Karpas-422 (cell line): ENCODE measurements around the gene HES4. TPM values are rescaled to one million over a fixed set of nuclear protein-coding genes. Genes with fewer than 3 reads are reported as not detected.

Source experiments
- DNase-seq: peaks from one replicate; pipeline ENCODE4 v3.0.0-alpha.2; 2015
- H2AFZ ChIP-seq: fragments of 200-600 bp; sonication (generic); 2 replicates; pipeline ENCODE4 v1.6.1; 2014; ENCODE audit warnings: antibody characterized with exemption, low read length, mixed read lengths
- H3K27ac ChIP-seq: fragments of 200-600 bp; sonication (generic); 2 replicates; pipeline ENCODE4 v1.5.1; 2014; ENCODE audit warnings: mild to moderate bottlenecking, low read length, moderate library complexity
- H3K27me3 ChIP-seq: fragments of 200-600 bp; sonication (generic); 2 replicates; pipeline ENCODE4 v1.6.1; 2014; ENCODE audit warnings: low read length, mixed read lengths
- H3K36me3 ChIP-seq: fragments of 200-600 bp; sonication (generic); 2 replicates; pipeline ENCODE4 v1.6.1; 2014; ENCODE audit warnings: low read length, mixed read lengths; ENCODE audit not compliant: insufficient read depth
- H3K4me1 ChIP-seq: fragments of 200-600 bp; sonication (generic); 2 replicates; pipeline ENCODE4 v1.6.1; 2014; ENCODE audit warnings: mild to moderate bottlenecking, low read length, mixed read lengths
- H3K4me2 ChIP-seq: fragments of 200-600 bp; sonication (generic); 2 replicates; pipeline ENCODE4 v1.6.1; 2014; ENCODE audit warnings: low read length, low read depth, mild to moderate bottlenecking; ENCODE audit not compliant: poor library complexity, severe bottlenecking
- H3K4me3 ChIP-seq: fragments of 200-600 bp; sonication (generic); 2 replicates; pipeline ENCODE4 v1.5.1; 2014; ENCODE audit warnings: mild to moderate bottlenecking, antibody characterized with exemption, low read length, mixed read lengths
- H3K79me2 ChIP-seq: fragments of 200-600 bp; sonication (generic); 2 replicates; pipeline ENCODE4 v1.6.1; 2014; ENCODE audit warnings: mild to moderate bottlenecking, low read length, mixed read lengths
- H3K9ac ChIP-seq: fragments of 200-600 bp; sonication (generic); 2 replicates; pipeline ENCODE4 v1.6.0; 2014; ENCODE audit warnings: low read length
- H3K9me2 ChIP-seq: fragments of 200-600 bp; sonication (generic), shearing (Covaris generic); replicated peaks from 2 replicates; pipeline ENCODE4 v1.6.0; 2014; ENCODE audit warnings: mild to moderate bottlenecking, low read length, moderate library complexity; ENCODE audit not compliant: insufficient read depth
- H3K9me3 ChIP-seq: fragments of 300-700, 200-600 bp; sonication (generic); 2 replicates; pipeline ENCODE4 v1.6.1; 2014; ENCODE audit warnings: low read length, mixed read lengths
- H4K20me1 ChIP-seq: fragments of 200-600 bp; sonication (generic); 2 replicates; pipeline ENCODE4 v1.6.1; 2014; ENCODE audit warnings: mild to moderate bottlenecking, antibody characterized with exemption, low read length, low read depth; ENCODE audit not compliant: insufficient read depth
- total RNA-seq: library from RNA; depleted of rRNA; stranded (reverse); fragments of >200 nt; shearing (Covaris generic); gene quantifications from 2 replicates; pipeline ENCODE4 v1.2.3, GENCODE V29; 2014; ENCODE audit warnings: low replicate concordance

Gene HES4
- total RNA-seq, 1 experiment from 2014 or later = not detected

DNA sequence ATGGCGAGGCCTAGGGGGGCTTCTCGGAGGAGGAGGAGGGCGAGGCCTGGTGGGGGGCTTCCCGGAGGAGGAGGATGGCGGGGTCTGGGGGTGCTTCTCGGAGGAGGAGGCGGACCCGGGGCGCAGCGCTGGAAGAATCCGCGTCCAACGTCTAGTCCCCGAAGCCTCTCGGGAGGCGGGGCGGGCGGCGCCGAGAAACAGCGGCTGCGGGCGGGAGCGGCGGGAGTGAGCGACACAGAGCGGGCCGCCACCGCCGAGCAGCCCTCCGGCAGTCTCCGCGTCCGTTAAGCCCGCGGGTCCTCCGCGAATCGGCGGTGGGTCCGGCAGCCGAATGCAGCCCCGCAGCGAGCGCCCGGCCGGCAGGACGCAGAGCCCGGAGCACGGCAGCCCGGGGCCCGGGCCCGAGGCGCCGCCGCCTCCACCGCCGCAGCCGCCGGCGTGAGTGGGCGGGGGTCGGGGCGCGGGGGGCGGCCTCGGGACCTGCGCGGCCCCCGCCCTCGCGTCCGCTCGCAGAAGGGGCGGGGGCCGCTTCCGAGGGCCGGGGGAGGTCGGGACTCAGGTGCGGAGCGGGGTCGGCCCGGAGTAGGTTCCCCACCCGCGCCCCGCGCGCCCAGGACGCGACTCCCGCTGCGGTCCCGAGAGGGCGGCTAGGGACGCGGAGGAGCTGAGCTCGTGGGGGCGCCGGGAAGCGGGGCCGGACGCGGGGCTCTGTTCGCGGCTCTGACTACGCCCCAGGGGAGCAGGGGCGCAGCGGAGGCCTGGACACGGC, 39.4 kb downstream of the HES4 start, which contains the start of gene KLHL17:
Gene KLHL17, plus strand, starts transcription at position 222 of the 769 bp plus-strand sequence. Its CDS starts 110 bp downstream, at position 332.
- no peaks in the 10 kb centered on the region for H3K27me3 ChIP-seq
- no peaks in the 10 kb centered on the region for H3K9me2 ChIP-seq
- no peaks in the 10 kb centered on the region for H3K36me3 ChIP-seq
- no peak within 1 kb of the TSS for H2AFZ ChIP-seq
- H3K9me3 ChIP-seq = no peaks in the 10 kb centered on the region
- H3K4me3 ChIP-seq = peak within 1 kb of the TSS; percentile 72
- peak within 1 kb of the TSS; percentile 67 for H3K4me2 ChIP-seq
- H3K27ac ChIP-seq = no peak within 1 kb of the TSS
- H3K79me2 ChIP-seq = peaks cover 23% of the 10 kb centered on the region
- peak; percentile 91 for DNase-seq
- H3K4me1 ChIP-seq = peaks cover 14% of the 10 kb centered on the region
- H3K9ac ChIP-seq = peak within 1 kb of the TSS; percentile 75
- H4K20me1 ChIP-seq = peaks cover 20% of the 10 kb centered on the region

DNA sequence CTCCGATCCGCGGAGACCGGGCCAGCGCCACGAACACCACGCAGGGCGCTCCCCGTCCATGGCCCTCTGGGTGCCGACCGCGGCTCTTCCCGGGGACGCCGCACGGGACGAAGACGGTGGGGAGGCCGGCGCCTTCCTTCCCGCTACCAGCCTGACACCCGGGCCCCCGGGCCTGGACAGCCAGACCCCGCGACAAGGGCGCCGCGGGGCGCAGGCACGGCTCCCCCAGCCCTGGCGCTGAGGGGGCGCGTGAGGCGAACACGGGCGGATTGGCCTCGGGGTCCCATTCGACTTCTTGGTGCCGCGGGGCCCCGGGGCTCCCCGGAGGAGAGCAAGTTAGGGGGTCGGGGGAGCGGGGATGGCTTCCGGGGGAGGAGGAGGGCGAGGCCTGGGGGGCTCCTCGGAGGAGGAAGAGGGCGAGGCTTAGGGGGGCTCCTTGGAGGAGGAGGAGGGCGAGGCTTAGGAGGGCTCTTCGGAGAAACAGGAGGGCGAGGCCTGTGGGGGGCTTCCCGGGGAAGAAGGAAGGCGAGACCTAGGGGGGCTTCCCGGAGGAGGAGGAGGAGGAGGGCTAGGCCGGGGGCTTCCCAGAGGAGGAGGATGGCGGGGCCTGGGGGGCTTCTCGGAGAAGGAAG, 40.0 kb downstream of the HES4 start:
- Histone ChIP-seq H3K79me2 (peaks cover 23% of the 10 kb centered on the region), H3K9ac (peak overlapping the region; percentile 75)
- no peak for DNase-seq

DNA sequence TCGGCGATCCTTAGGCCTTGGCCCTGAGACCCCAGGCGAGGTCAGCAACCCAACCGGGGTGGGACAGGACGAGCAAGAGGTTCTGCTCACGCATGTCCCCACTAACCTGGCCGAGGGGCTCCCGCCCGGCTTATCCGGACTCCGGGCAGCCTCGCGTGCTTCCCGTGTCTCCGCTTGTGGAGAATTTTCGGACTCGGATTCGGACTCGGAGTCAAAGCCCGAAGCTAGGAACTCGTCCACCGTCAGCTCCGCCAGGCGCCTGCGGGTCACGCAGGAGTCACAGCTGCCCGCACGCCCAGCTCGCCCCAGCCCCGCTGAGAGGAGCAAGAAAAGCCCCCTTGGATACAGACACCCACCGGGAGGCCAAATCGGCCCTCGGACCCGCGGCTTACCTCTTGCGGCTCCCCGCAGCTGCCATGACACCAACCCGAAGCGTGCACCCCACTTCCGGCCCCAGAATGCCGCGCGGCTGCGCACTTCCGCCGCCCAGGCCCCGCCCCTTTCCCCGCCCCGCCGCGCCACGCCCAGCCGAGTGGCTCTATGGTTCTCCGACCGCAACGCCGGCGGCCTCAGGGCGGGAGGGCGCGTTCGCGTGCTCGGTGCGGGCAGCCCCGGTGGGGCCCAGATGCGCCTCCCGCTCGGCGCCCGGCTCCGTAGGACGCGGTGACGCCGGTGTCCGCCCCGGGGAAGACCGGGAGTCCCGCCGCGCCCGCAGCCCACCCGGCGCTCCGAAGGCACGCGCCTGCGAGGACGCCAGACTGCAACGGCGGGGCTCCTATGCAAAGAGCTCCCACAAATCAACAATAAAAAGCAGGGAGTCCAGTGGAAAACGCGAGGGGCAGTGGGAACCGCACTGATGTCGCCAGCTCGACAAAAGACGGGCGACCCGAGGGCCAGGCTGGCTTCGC, 40.8 kb downstream of the HES4 start, which contains the start of gene NOC2L:
Gene NOC2L, minus strand, starts transcription at position 434 of the 908 bp plus-strand sequence. Its CDS starts 16 bp downstream, at position 418.
- no peaks in the 10 kb centered on the region for H3K9me3 ChIP-seq
- peaks cover 14% of the 10 kb centered on the region for H3K4me1 ChIP-seq
- peak within 1 kb of the TSS; percentile 86 for H3K4me2 ChIP-seq
- peak within 1 kb of the TSS; percentile 99 for H3K9ac ChIP-seq
- H3K79me2 ChIP-seq = peaks cover 23% of the 10 kb centered on the region
- peak within 1 kb of the TSS; percentile 100 for H3K4me3 ChIP-seq
- peak; percentile 97 for DNase-seq
- H3K27me3 ChIP-seq = no peaks in the 10 kb centered on the region
- H2AFZ ChIP-seq = peak within 1 kb of the TSS; percentile 84
- H3K27ac ChIP-seq = no peak within 1 kb of the TSS; the same call in 1 of the 2 replicates
- H3K9me2 ChIP-seq = no peaks in the 10 kb centered on the region
- H3K36me3 ChIP-seq = no peaks in the 10 kb centered on the region
- H4K20me1 ChIP-seq = peaks cover 29% of the 10 kb centered on the region

More for the DNA sequence above, 40.0 kb downstream of the HES4 start:
- H2AFZ ChIP-seq = no peak overlapping the region
- H3K4me1 ChIP-seq = peaks cover 14% of the 10 kb centered on the region
- peaks cover 24% of the 10 kb centered on the region for H4K20me1 ChIP-seq
- H3K27ac ChIP-seq = no peak overlapping the region
- peak overlapping the region; percentile 67 for H3K4me2 ChIP-seq
- no peaks in the 10 kb centered on the region for H3K27me3 ChIP-seq
- peak overlapping the region; percentile 72 for H3K4me3 ChIP-seq
- no peaks in the 10 kb centered on the region for H3K9me2 ChIP-seq
- H3K36me3 ChIP-seq = no peaks in the 10 kb centered on the region
- H3K9me3 ChIP-seq = no peaks in the 10 kb centered on the region

DNA sequence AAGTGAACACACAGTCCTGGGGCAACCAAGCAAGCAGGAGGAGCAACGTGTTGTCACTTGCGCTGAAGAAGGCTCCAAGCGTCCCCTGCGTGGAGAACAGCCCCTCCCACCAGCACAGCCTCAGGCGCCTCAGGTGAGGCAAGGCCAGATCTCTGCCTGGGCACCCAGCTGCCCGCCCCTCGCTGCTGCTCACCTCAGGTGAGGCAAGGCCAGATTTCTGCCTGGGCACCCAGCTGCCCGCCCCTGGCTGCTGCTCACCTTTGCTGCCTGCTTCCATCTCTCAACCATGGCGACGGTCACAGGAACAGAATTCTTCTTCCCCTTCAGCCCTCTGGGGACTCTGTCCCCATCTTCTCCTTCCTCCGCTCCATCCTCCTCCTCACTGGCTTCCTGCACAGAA, 43.3 kb downstream of the HES4 start:
- peaks cover 14% of the 10 kb centered on the region for H3K4me1 ChIP-seq
- no peak overlapping the region for H2AFZ ChIP-seq
- no peak for DNase-seq
- H3K4me2 ChIP-seq = no peak overlapping the region
- no peaks in the 10 kb centered on the region for H3K9me2 ChIP-seq
- H3K27ac ChIP-seq = no peak overlapping the region
- H4K20me1 ChIP-seq = peaks cover 29% of the 10 kb centered on the region
- no peak overlapping the region for H3K4me3 ChIP-seq
- H3K36me3 ChIP-seq = peaks cover 5% of the 10 kb centered on the region; the same call in 1 of the 2 replicates
- no peaks in the 10 kb centered on the region for H3K27me3 ChIP-seq
- H3K9me3 ChIP-seq = no peaks in the 10 kb centered on the region
- H3K9ac ChIP-seq = no peak overlapping the region
- H3K79me2 ChIP-seq = peaks cover 23% of the 10 kb centered on the region

DNA sequence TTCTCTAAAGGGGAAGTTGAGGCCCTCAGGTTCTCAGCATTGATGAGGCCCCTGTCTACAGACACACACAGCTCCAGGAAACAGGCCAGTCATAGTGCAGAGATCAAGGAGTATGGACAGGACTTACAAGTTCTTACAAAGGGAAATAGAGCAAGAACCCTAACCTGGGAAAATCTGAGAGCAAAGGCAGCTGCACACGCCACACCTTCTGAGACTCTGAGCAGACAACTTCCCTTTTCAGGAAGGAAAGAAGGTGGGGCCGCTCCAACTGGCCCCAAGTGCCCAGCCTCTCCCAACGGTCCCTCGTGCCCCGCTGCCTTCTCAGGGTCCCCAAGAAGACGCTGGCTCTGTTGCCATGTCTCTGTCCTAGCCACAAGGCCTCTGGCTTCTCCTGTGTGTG, 44.4 kb downstream of the HES4 start:
- no peak overlapping the region for H2AFZ ChIP-seq
- no peaks in the 10 kb centered on the region for H3K9me3 ChIP-seq
- H3K4me1 ChIP-seq = peaks cover 9% of the 10 kb centered on the region
- no peak overlapping the region for H3K4me3 ChIP-seq
- H3K9me2 ChIP-seq = no peaks in the 10 kb centered on the region
- H3K79me2 ChIP-seq = peaks cover 23% of the 10 kb centered on the region
- H3K27me3 ChIP-seq = no peaks in the 10 kb centered on the region
- H3K9ac ChIP-seq = no peak overlapping the region
- no peak overlapping the region for H3K27ac ChIP-seq
- H3K36me3 ChIP-seq = peaks cover 5% of the 10 kb centered on the region; the same call in 1 of the 2 replicates
- DNase-seq = no peak
- H3K4me2 ChIP-seq = no peak overlapping the region
- peaks cover 30% of the 10 kb centered on the region for H4K20me1 ChIP-seq

DNA sequence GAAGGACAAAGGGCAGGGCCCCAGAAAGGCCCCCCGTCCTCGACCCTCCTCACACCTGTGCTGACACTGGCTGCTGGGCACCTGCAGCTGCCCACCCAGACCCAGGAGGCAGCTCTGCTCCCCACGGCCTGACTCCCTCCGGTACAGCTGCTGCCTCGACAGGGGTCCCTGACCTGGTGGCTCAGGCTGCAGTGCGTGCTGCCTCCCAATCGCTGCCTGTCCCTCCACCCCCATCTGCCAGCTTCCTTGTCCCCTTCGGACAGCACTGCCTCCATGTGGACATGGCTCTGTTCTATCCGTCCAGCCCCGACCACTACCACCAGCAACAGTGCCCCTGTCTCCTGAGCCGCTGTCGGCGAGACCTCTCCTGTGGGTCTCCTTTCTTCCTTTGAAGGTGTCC, 45.0 kb downstream of the HES4 start:
- H4K20me1 ChIP-seq = peaks cover 36% of the 10 kb centered on the region
- no peak overlapping the region for H3K9ac ChIP-seq
- H3K4me1 ChIP-seq = peaks cover 9% of the 10 kb centered on the region
- DNase-seq = no peak
- H3K4me2 ChIP-seq = no peak overlapping the region
- no peak overlapping the region for H2AFZ ChIP-seq
- peaks cover 10% of the 10 kb centered on the region; the same call in 1 of the 2 replicates for H3K36me3 ChIP-seq
- H3K9me3 ChIP-seq = no peaks in the 10 kb centered on the region
- no peak overlapping the region for H3K4me3 ChIP-seq
- no peaks in the 10 kb centered on the region for H3K9me2 ChIP-seq
- no peaks in the 10 kb centered on the region for H3K27me3 ChIP-seq
- peaks cover 23% of the 10 kb centered on the region for H3K79me2 ChIP-seq
- no peak overlapping the region for H3K27ac ChIP-seq

DNA sequence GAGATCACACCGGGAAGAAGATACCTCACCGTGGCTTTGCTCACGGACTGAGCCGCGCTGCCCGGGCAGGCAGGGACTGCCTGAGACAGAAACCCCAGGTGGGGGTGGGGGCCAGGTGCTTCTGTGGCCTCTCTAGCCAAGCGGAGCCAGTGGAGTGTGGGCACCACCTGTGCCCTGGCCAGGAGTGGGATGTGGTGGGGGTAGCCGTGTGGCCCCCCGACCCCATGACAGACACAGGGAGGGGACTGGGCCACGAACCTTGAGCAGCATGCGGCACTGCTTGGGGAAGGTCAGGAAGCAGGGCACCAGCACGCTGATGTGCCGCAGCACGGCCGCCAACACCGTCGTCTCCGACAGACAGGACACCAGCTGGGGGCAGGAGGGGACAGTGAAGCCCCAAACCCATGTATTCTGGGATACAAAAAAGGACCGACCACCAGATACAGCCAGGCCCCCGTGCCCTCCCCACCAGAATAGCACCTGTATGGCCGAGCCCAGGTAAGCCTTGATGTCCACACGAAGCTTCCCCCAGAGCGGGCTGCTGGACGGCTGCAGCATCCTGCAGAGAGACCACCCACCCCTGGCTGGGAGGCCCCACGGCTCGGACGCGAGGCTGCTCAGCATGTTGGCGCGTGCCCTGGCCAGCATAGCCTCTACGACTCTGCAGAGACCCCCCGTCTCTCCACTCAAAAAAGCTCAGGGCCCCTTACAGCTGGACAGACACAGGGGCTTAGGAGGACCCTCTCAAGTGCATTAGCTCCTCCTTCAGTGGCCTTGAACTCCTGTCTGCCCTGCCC, 46.2 kb downstream of the HES4 start:
- H4K20me1 ChIP-seq = peaks cover 34% of the 10 kb centered on the region
- H3K9ac ChIP-seq = no peak overlapping the region
- no peak overlapping the region for H3K27ac ChIP-seq
- no peaks in the 10 kb centered on the region for H3K9me2 ChIP-seq
- peaks cover 19% of the 10 kb centered on the region for H3K79me2 ChIP-seq
- DNase-seq = no peak
- H3K4me3 ChIP-seq = no peak overlapping the region
- peaks cover 9% of the 10 kb centered on the region for H3K4me1 ChIP-seq
- no peak overlapping the region for H2AFZ ChIP-seq
- peaks cover 13% of the 10 kb centered on the region; the same call in 1 of the 2 replicates for H3K36me3 ChIP-seq
- H3K9me3 ChIP-seq = no peaks in the 10 kb centered on the region
- H3K4me2 ChIP-seq = no peak overlapping the region
- H3K27me3 ChIP-seq = no peaks in the 10 kb centered on the region
